ENCODE measurements around the gene PPP2R5C. TPM values are rescaled to one million over a fixed set of nuclear protein-coding genes. Genes with fewer than 3 reads are reported as not detected.

Gene PPP2R5C
- polyA plus RNA-seq, 1 donor from 2014 or later, result 111 TPM

DNA sequence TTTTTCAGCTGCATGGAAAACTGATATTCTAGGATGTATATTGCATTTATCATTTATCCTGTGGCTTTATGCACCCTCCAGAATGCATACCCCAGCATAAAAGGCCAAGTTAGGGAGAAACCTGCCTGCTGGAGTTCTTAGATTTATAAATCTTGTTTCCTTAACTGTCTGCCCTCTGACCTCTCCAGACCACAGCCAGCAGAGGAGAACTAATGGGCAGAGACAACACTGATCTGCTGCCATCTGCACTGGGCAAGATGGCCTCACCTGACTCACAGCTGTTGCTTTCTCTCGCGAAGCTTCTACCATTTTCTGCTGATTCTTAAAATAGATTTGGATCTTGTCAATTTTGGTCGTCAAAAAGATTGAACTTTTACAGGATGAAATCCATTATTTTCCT lies 65.8 kb downstream of the PPP2R5C start:
- Histone ChIP-seq H3K4me2 (ENCODE audit: low read length) (no peak overlapping the region), H4K20me1 (ENCODE audit: insufficient read depth) (no peaks in the 10 kb centered on the region)

DNA sequence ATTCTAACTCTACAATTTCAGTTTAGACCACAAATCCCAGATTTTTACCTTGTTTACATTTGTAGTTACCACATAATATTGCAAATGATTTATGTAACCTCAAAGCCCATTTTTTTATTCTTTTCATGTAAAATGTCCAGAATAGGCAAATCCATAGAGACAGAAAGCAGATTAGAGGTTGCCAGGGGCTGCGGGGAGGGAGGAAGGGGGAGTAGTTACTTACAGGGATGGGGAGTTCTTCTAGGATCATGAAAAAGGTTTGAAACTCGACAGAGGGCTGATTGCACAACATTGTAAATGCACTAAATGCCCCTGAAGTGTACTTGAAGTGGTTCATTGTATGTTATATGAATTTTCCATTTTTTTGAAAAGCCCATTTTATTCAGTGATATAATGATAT lies 66.5 kb downstream of the PPP2R5C start:
- Histone ChIP-seq H3K9me2 (ENCODE audit: insufficient read depth, low read length) (no peaks in the 10 kb centered on the region), H3K79me2 (replicated peaks; ENCODE audit: insufficient read depth, low read length) (peaks cover 74% of the 10 kb centered on the region)
- TF ChIP-seq, protein P1, sequence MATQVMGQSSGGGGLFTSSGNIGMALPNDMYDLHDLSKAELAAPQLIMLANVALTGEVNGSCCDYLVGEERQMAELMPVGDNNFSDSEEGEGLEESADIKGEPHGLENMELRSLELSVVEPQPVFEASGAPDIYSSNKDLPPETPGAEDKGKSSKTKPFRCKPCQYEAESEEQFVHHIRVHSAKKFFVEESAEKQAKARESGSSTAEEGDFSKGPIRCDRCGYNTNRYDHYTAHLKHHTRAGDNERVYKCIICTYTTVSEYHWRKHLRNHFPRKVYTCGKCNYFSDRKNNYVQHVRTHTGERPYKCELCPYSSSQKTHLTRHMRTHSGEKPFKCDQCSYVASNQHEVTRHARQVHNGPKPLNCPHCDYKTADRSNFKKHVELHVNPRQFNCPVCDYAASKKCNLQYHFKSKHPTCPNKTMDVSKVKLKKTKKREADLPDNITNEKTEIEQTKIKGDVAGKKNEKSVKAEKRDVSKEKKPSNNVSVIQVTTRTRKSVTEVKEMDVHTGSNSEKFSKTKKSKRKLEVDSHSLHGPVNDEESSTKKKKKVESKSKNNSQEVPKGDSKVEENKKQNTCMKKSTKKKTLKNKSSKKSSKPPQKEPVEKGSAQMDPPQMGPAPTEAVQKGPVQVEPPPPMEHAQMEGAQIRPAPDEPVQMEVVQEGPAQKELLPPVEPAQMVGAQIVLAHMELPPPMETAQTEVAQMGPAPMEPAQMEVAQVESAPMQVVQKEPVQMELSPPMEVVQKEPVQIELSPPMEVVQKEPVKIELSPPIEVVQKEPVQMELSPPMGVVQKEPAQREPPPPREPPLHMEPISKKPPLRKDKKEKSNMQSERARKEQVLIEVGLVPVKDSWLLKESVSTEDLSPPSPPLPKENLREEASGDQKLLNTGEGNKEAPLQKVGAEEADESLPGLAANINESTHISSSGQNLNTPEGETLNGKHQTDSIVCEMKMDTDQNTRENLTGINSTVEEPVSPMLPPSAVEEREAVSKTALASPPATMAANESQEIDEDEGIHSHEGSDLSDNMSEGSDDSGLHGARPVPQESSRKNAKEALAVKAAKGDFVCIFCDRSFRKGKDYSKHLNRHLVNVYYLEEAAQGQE (IDR thresholded peaks at IDR 0.05; ENCODE audit: borderline replicate concordance), result no peak
- TF ChIP-seq POLR2AphosphoS5 (IDR thresholded peaks at IDR 0.05) (no peak), MXI1 (conservative IDR thresholded peaks at IDR 0.05; ENCODE audit: poor library complexity, severe bottlenecking) (no peak), EP300 (conservative IDR thresholded peaks at IDR 0.05; ENCODE audit: poor library complexity, severe bottlenecking) (no peak), RAD21 (conservative IDR thresholded peaks at IDR 0.05) (no peak), SMC3 (conservative IDR thresholded peaks at IDR 0.05; ENCODE audit: poor library complexity) (no peak)

More for the DNA sequence above, 65.8 kb downstream of the PPP2R5C start:
- H3K9ac ChIP-seq (ENCODE audit: low read length), result no peak overlapping the region
- peaks cover 5% of the 10 kb centered on the region for H3K36me3 ChIP-seq (ENCODE audit: insufficient read depth, low read length)
- no peaks in the 10 kb centered on the region for H3F3A ChIP-seq (ENCODE audit: insufficient read depth, low read length, poor library complexity, severe bottlenecking)
- H2AFZ ChIP-seq (ENCODE audit: low read depth, low read length), result no peak overlapping the region
- H3K79me2 ChIP-seq (replicated peaks; ENCODE audit: insufficient read depth, low read length), result peaks cover 77% of the 10 kb centered on the region
- no peaks in the 10 kb centered on the region for H3K9me2 ChIP-seq (ENCODE audit: insufficient read depth, low read length)
- H3K27me3 ChIP-seq (ENCODE audit: insufficient read depth, low read depth, low read length), result no peaks in the 10 kb centered on the region
- TF ChIP-seq, protein P2, sequence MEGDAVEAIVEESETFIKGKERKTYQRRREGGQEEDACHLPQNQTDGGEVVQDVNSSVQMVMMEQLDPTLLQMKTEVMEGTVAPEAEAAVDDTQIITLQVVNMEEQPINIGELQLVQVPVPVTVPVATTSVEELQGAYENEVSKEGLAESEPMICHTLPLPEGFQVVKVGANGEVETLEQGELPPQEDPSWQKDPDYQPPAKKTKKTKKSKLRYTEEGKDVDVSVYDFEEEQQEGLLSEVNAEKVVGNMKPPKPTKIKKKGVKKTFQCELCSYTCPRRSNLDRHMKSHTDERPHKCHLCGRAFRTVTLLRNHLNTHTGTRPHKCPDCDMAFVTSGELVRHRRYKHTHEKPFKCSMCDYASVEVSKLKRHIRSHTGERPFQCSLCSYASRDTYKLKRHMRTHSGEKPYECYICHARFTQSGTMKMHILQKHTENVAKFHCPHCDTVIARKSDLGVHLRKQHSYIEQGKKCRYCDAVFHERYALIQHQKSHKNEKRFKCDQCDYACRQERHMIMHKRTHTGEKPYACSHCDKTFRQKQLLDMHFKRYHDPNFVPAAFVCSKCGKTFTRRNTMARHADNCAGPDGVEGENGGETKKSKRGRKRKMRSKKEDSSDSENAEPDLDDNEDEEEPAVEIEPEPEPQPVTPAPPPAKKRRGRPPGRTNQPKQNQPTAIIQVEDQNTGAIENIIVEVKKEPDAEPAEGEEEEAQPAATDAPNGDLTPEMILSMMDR (IDR thresholded peaks at IDR 0.05; ENCODE audit: poor library complexity, severe bottlenecking), result no peak
- TF ChIP-seq POLR2AphosphoS5 (IDR thresholded peaks at IDR 0.05), result no peak
- no peak for TF ChIP-seq MXI1 (conservative IDR thresholded peaks at IDR 0.05; ENCODE audit: poor library complexity, severe bottlenecking)
- TF ChIP-seq SMC3 (conservative IDR thresholded peaks at IDR 0.05; ENCODE audit: poor library complexity), result no peak
- TF ChIP-seq EP300 (conservative IDR thresholded peaks at IDR 0.05; ENCODE audit: poor library complexity, severe bottlenecking), result no peak
- TF ChIP-seq RAD21 (conservative IDR thresholded peaks at IDR 0.05), result no peak
- no peak for TF ChIP-seq EZH2 (IDR thresholded peaks at IDR 0.05; ENCODE audit: borderline replicate concordance, insufficient read depth, low read length, poor library complexity, severe bottlenecking)
- TF ChIP-seq TAF1 (IDR thresholded peaks at IDR 0.05; ENCODE audit: low read depth), result no peak
- TF ChIP-seq, protein P1 (IDR thresholded peaks at IDR 0.05; ENCODE audit: borderline replicate concordance), result no peak
- no peak overlapping the region for H3K27ac ChIP-seq (ENCODE audit: low read length)
- no peak overlapping the region for H3K4me3 ChIP-seq (ENCODE audit: low read length)
- peaks cover 3% of the 10 kb centered on the region for H3K9me3 ChIP-seq (ENCODE audit: low read length)

More for the DNA sequence above, 66.5 kb downstream of the PPP2R5C start:
- Histone ChIP-seq H2AFZ (ENCODE audit: low read depth, low read length) (no peak overlapping the region), H3K27me3 (ENCODE audit: insufficient read depth, low read depth, low read length) (no peaks in the 10 kb centered on the region), H3F3A (ENCODE audit: insufficient read depth, low read length, poor library complexity, severe bottlenecking) (no peaks in the 10 kb centered on the region), H3K9me3 (ENCODE audit: low read length) (peaks cover 3% of the 10 kb centered on the region), H3K36me3 (ENCODE audit: insufficient read depth, low read length) (peaks cover 5% of the 10 kb centered on the region), H3K27ac (ENCODE audit: low read length) (no peak overlapping the region), H4K20me1 (ENCODE audit: insufficient read depth) (no peaks in the 10 kb centered on the region), H3K4me3 (ENCODE audit: low read length) (no peak overlapping the region), H3K4me2 (ENCODE audit: low read length) (no peak overlapping the region), H3K9ac (ENCODE audit: low read length) (no peak overlapping the region)
